Epithelial cell of esophagus (primary cell): Measurements from ENCODE around the gene MAGEL2.

ENCODE experiments used
- DNase-seq: peaks from one replicate; pipeline ENCODE4 v3.0.0; 2010; ENCODE audit warnings: low read depth
- H3K4me3 ChIP-seq: 2 replicates; pipeline ENCODE4 v1.5.1; 2011; ENCODE audit warnings: mild to moderate bottlenecking, low read length, control low read depth
- TF ChIP-seq, protein P1 (sequence below): IDR thresholded peaks from 2 replicates; pipeline ENCODE4 v1.5.1; 2011; ENCODE audit warnings: low read depth, mild to moderate bottlenecking, low read length, control low read depth, inconsistent platforms; ENCODE audit not compliant: insufficient read depth; ENCODE audit errors: missing control alignments

Gene MAGEL2

DNA sequence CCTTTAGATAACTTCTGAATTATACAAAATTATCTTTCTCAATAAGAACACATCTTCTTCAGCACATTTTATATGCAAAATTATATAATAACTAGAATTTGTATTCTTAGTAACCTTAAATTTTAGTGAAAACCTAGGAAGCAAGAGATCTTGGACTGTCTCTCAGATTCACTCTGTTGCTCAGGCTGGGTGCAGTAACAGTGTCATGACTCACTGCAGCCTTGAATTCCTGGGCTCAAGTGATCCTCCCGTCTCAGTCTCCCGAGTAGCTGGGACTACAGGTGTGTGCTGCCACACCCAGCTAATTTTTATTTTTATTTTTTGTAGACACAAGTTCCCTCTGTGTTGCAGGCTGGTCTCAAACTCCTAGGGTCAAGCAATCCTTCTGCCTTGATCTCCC, 52.3 kb downstream of the MAGEL2 start:
- no peak for DNase-seq
- TF ChIP-seq, protein P1, sequence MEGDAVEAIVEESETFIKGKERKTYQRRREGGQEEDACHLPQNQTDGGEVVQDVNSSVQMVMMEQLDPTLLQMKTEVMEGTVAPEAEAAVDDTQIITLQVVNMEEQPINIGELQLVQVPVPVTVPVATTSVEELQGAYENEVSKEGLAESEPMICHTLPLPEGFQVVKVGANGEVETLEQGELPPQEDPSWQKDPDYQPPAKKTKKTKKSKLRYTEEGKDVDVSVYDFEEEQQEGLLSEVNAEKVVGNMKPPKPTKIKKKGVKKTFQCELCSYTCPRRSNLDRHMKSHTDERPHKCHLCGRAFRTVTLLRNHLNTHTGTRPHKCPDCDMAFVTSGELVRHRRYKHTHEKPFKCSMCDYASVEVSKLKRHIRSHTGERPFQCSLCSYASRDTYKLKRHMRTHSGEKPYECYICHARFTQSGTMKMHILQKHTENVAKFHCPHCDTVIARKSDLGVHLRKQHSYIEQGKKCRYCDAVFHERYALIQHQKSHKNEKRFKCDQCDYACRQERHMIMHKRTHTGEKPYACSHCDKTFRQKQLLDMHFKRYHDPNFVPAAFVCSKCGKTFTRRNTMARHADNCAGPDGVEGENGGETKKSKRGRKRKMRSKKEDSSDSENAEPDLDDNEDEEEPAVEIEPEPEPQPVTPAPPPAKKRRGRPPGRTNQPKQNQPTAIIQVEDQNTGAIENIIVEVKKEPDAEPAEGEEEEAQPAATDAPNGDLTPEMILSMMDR, result no peak
- no peak overlapping the region for H3K4me3 ChIP-seq

DNA sequence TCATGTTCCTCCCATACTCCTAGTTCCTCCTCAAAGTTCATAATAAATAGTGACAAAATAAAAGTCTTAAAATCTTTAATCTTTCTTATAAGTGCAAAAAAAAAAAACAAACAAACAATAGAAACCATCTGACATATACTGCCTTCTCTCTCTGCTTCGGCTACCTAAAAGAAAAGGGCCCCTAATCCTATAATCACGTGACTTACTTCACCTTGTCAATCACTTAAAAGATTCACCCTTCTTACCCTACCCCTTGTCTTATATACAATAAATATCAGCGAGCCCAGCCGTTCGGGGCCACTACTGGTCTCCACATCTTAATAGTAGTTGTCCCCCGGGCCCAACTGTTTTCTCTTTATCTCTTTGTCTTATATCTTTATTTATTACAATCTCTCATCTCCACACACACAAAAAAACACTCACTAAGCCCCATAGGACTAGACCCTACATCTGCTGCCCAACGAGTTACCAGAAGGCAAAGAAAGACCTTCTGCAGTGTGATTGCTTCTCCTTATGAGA, 53.4 kb downstream of the MAGEL2 start:
- H3K4me3 ChIP-seq, result no peak overlapping the region
- no peak for DNase-seq
- TF ChIP-seq, protein P1, result no peak
